Measurements from ENCODE around the gene MALRD1.

The MALRD1 gene

DNA sequence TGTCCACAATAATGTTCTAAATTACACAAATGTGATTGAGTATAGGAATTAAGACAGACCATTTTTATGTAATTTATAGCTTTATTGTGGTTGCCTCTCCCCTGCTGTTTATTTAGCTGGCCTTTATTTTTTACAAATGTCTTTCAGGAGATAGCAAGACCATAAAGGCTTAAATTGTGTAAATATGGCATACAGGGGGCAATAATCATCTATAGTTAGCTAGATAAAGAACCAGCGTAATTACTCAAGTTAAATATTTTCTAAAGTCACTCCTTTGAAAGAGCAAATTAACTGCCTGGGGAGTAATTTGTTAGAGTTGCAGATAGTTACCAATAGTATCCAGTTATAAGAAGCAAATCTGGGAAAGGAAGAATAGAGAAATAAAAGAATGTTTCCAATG, at the start of gene MALRD1:
Gene MALRD1, plus strand, starts transcription at position 313 of the 400 bp plus-strand sequence. CDS start 138 bp downstream, outside the sequence.
- in situ Hi-C loops (cut with MboI; ENCODE audit: low sequenced_read_pairs), result no loop called here

DNA sequence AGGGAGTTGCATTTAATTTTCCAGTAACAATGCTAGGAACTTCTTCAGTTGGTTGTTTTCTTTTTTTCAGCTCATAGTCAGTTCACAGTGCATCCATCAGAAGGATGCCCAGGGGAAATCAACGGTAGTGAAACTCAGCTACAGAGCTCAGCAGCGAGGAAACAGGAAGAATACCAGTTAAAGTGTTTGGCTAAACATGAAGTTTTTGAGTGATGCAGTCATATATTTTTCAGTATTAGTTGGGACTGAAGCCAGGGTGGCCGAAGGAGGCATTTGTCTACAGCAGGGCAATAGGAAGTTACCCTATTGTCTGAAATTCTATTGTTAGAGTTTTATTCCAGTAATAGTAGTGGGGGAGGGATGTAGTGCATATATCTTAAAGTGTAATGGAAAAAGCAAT, 45.3 kb upstream of the MALRD1 start:
- in situ Hi-C loops (cut with MboI; ENCODE audit: low sequenced_read_pairs), result no loop called here

DNA sequence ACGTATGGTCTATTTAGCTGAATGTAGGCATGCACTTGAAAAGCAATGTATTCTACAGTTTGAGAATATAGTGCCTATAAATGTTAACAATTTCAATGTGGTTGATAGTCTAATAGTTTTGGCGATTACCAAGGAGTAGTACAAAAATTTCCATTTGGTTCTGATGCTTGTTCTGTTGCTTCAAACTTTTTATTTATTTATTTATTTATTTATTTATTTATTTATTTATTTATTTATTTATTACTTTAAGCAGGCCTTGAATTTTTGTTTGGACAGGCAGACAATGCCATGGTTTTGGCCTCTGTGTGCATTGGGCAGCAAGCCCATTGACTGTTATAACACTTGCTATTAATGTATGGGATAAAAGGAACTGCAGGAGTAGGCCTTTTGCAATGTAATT, 36.5 kb upstream of the MALRD1 start:
- in situ Hi-C loops (cut with MboI; ENCODE audit: low sequenced_read_pairs), result no loop called here

DNA sequence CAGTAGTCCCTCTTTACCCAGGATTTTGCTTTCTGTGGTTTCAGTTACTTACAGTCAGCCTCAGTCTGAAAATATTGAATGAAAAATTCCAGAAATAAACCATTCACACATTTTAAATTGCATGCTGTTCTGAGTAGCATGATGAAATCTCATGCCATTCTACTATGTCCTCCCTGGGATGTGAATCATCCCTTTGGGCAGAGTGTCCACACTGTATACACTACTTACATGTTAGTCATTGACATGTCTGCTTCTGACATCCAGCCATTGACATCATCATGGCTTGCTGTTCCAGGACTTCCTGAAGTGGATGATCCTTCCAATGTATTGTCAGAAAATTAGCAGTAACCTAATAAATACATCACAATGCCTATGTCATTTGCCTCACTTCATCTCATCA, 34.6 kb upstream of the MALRD1 start:
- in situ Hi-C loops (cut with MboI; ENCODE audit: low sequenced_read_pairs), result no loop called here

DNA sequence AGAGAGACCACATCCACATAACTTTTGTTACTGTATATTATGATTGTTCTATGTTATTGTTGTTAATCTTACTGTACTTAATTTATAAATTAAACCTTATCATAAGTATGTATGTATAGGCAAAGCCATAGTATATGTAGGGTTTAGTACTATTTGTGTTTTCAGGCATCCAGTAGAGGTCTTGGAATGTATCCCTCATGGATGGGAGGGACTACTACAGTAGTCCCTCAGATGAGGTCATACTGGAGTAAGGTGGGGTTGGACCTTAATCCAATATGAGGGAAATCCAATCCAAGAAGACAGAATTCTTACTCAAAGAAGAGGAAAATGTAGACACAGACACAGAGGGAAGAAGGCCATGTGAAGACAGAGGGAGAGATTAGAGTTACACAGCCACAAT, 34.1 kb upstream of the MALRD1 start:
- in situ Hi-C loops (cut with MboI; ENCODE audit: low sequenced_read_pairs), result no loop called here

DNA sequence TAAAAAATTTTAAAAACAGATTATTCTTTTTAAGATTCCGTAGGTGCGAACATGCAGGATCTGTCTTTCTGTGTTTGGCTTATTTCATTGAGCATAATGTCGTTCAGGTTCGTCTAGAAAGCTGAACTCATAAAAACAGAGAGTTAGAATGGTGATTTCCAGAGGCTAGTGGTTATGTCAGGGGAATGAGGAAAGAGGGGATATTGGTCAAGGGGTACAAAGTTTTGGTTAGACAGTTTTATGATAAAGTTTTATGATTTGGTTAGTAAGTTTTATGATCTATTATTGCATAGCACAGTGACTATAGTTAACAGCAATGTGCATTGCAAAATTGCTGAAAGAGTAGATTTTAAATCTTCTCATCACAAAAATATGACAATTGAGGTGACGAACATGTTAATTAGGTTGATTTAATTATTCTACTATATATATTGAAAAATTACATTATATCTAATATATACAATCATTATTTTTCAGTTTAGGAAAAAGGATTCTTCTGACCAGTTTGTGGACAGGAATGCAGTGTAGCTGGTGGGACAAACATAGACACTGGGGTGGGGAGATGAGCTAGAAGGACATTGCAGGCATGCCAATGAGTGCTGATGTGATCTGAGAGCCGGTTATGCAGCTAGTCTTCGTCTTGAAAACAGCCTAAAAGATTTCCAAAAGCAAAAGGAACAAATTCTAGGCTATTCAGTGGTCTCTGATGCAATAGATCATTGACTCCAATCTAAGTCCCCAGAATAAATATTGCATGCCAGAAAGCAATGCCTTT, 31.3 kb upstream of the MALRD1 start:
- in situ Hi-C loops (cut with MboI; ENCODE audit: low sequenced_read_pairs), result no loop called here

DNA sequence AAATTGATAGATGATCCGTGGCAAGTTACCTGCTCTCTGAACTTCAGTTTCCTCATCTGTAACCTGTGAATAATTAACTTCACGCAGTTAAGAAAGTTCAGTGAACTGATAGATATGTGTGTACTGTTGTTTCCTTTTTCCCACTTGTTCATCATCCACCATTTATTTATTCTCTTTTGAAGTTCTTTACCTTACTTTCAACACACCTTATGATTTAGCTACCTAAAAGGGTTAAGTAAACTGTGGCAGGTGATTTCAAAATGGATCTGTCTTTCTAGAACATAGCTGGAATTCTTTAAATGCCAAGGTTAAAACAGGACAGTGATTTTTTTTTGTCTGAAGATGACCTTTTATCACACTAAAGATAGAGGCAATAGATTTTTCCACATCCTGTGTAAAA, 27.4 kb upstream of the MALRD1 start:
- in situ Hi-C loops (cut with MboI; ENCODE audit: low sequenced_read_pairs), result no loop called here

DNA sequence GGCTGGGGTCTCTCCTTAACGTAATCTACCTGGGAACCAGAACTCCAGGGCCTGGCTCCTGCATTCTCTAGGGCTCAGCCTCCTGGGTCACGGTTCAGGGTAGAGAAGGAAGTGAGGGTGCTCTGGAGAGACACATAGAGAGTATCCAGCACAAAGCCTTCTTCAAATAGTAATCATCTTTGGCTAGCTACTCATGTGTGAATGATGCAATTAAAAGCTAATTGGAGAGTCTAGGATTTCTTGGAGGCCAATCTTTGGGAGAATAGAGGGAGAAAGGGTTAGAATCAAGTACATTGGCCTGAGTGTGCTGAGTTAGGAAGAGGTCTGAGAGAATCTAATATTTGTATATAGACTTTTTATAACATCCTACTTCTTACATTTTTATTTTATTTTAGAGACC, 24.0 kb upstream of the MALRD1 start:
- in situ Hi-C loops (cut with MboI; ENCODE audit: low sequenced_read_pairs), result no loop called here

DNA sequence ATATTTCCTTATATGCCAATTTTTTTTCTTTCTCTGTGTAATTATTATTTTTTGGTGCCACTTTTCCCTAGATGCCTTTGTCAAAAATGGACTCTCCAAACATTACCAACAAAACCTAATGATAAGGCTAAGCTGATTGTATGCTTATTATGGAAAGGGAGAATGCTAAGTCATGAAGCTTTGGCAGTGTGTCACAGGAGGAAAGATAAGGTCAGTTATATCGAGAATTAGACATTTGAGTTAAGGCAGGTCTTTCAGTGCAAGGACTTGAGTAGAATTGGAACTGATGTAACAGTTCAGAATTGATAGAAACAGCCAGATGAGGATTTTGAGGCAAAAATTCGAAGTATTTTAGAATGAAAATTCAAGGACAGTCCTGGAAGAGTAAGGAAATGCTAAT, 16.8 kb upstream of the MALRD1 start:
- in situ Hi-C loops (cut with MboI; ENCODE audit: low sequenced_read_pairs), result no loop called here

DNA sequence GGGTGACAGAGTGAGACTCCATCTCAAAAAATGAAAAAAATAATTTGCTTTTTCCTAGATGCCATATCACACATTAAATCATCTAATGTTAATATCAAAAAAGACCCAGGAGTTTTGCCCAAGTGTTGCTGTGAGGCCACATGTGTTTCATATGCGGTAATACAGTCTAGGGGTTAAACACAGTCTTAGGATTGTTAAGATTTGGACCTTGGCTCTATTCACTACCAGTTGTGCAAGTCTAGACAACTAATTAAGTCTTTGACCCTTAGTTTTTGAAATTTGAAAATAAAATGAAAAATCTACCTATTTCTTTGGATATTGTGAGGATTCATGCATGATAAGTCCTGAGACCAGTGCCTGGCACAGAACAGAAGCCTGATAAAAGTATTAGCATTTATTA, 14.9 kb upstream of the MALRD1 start:
- in situ Hi-C loops (cut with MboI; ENCODE audit: low sequenced_read_pairs), result no loop called here

DNA sequence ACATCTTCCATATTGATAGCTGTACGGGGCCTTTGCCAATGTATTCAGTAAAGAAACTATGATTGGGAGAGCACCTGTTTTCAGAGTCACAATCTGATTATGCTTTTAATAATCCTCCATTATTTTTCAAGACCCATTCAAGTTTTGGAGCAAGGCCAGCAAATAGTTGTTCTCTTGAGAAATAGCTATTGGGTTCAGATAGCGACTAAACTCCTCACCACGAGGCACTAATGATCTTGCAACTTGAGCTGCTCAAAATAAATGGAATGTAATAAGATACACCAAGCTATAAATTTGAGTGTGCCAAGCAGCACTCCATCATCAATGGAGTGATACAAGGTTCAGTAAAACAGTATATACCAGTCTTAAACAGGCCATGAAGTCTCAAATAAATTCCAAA, 7.4 kb upstream of the MALRD1 start:
- in situ Hi-C loops (cut with MboI; ENCODE audit: low sequenced_read_pairs), result no loop called here

DNA sequence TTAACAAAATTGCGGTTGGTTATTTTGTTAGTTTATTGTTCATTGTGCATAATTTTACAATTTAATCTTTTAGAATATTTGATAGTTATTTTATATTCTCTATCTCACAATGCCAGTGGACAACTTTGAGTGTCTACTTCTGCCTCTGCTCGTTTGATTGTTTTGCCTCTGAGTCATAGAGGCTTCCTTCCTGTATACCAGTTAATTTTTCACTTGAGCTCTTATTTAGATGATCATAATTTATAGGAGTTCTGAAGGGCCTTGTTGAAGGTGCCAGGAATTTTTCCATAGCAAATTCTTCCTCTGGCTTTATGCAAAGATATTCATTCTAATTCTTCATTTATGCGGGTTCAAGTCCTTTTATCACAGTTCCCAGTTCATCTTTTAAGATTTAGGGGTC, 5.2 kb upstream of the MALRD1 start:
- in situ Hi-C loops (cut with MboI; ENCODE audit: low sequenced_read_pairs), result no loop called here

DNA sequence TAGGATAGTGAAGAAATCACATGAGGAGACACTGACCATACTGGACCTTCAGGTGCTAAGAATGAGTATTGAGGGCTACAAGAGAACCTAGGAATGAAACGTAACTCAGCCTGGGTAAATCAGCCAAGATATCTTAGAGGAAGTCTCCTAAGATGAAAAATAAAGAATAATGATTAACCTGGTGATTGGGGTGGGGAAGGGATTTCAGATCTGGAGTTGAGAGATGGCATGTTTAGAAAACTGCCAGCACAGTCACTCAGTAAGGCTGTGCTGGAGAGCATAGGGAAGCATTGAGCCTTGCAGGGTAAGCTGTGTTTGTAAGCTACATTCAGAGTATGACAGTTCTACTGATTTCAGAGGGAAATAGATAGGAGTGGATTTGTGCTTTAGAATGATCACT, 1.9 kb upstream of the MALRD1 start:
- in situ Hi-C loops (cut with MboI; ENCODE audit: low sequenced_read_pairs), result no loop called here

DNA sequence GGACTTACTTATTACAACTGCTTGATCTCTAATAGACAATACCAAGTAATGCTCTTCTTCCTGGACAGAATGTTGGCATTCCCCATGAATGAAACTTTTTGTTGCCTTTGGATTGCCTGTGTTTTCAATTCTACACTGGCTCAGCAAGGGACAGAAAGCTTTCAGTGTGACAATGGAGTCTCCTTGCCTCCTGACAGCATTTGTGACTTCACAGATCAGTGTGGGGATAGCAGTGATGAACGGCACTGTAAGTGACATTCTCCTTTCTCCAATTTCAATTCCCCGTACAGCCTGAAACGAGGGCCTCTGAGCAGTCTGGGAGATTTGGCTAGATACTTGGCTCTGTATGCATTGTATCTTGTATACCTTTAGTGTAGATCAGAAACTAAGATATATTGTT, 290 bp downstream of the MALRD1 start:
- in situ Hi-C loops (cut with MboI; ENCODE audit: low sequenced_read_pairs), result no loop called here

DNA sequence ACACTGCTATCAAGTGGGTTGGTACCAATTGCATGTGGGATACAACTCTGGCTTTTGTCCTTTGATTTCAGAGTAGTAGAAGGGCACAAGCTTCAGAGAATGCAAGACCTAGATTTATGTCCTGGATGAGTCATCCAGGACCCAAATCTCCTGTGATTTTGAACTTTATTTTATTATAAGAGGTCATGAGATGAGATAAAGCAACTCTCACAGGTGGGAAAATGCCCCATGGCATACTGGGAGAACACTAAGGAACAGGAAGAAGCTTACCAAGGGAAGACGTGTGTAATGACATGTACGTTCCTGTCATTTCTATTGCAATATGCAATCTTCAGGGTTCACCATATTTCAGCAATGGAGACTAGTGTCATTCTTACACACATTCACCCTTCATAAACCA, 966 bp downstream of the MALRD1 start:
- in situ Hi-C loops (cut with MboI; ENCODE audit: low sequenced_read_pairs), result no loop called here

DNA sequence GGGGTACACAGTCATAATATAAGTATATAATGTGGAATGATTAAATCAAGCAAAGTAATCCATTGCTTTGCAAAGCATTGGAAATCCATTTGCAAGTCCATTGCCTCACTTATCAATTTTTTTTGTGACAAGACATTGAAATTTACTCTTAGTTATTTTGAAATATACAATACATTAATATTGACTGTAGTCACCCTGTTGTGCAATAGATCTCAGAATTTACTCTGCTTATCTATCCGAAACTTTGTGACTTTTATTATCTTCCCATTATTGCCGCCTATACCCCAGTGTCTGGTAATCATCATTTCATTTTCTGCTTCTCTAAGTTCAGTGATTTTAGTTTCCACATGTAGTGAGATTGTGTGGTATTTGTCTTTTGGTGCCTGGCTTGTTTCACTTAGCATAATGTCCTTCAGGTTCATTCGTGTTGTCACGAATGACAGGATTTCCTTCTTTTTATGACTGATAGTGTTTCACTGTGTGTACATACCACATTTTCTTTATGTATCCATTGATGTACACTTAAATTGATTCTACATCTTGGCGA, 5.8 kb downstream of the MALRD1 start:
- in situ Hi-C loops (cut with MboI; ENCODE audit: low sequenced_read_pairs), result no loop called here

DNA sequence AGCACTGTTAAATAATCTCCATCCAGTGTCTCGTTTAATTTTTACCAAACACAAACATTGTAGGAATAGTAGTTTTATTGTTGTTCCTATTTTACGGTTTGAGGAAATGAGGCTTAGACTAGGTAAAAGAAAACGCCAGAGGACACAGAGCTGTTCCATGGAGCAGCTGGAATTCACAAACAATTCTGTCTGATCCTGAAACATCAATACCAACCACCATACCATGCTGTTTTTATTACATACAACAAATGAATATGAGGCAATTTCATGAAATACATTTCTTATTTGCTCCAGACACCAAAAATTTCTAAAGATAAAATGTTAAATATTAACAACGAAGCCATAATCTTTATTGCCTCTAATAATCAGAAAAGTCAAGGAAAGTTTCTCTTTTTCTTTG, 9.4 kb downstream of the MALRD1 start:
- in situ Hi-C loops (cut with MboI; ENCODE audit: low sequenced_read_pairs), result no loop called here

DNA sequence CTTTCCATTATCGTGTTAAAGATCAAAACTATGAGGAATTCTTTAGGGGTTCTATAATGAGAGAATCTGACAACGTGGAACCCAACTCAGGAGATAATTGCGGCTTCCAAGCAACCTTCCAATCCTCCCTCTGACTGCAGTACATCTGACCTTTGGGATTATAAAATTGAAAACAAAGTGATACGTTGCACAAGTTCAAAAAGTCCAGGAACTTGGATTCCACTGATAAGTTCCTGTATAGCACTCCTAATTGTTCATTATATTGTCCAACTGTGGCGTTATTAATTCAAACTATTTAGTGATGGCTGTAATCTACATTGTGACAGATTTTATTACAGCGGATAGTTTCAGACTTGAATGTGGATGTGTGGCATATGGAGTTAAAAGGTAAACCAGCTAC, 15.4 kb downstream of the MALRD1 start:
- in situ Hi-C loops (cut with MboI; ENCODE audit: low sequenced_read_pairs), result no loop called here

DNA sequence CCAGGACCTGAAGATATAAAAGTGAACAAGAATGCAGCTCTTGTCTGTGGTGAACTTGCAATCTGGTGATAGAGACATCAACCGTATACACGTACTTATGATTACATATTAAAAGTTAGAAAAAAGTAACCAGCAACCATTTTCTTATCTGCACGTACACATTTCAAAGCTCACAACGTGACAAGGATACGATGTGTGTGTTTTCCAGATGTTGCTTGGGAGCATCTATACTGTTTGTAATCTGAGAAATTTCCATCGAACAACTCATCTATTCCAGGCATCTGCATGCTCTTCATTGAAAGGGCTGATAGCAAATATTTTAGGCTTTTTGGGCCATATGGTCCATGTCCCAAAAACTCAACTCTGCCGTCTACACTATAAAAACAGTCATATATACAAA, 23.3 kb downstream of the MALRD1 start:
- in situ Hi-C loops (cut with MboI; ENCODE audit: low sequenced_read_pairs), result no loop called here

DNA sequence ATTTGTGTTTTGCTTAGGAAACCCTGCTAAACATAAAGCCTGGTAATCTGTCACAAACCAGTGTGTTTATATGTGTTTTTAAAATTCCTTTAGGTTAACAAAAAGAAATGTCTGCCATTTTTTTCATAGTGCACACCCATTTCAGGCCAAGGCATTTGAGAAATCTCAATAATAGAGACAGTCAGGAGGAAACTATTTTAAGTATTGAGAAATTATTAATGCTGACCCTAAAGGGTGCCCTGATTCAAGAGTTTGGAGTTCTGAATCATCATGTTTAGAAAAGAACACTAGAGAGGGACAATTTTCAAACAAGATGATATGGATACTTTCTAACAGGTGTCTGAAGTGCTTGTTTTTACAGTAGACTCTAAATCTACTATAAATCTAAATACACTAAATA, 28.7 kb downstream of the MALRD1 start:
- in situ Hi-C loops (cut with MboI; ENCODE audit: low sequenced_read_pairs), result no loop called here

DNA sequence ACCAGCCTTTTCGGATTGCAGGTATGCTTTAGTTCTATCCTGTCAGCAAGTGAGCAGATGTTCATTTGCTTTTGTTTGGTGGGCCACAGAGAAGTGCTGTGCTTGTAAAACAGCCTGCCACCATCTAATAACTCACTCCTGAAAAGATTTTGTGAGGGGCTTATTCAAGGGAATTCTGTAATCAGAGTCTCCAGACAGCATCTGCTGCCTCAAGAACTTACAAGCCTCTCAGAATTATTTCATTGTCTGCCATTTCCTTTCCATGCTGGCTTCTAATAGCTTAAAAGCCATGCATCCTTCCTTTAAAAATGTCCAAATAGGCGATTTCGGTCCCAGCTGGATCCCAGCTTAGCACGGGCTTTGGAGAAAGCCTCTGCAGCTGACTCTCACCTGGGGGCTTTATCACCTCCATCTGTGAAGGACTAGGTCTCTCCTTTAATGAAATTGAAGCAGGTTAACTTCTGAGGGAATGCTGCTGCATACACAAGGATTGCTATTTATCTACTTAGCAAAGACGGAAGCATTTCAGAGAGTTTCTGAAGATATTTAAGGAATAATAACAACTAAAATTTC, 48.0 kb downstream of the MALRD1 start:
- in situ Hi-C loops (cut with MboI; ENCODE audit: low sequenced_read_pairs), result no loop called here

DNA sequence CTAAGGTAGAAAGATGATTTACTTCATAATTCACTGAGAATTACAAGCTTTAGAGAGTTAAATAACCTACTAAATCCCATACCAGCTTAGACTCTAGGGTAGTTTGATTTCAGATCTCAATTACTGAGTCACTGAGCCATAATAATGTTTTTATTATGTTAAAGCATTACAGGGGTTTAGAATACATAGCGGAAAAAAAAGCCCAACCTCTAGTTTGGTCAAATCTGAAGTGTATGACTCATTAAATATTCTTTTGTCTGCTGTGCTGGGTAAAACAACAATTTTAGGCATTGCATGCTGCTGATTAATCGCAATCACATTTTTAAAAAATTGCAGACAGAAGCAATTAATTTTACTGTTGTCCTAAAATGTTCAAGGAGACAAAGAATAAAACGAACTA, 48.5 kb downstream of the MALRD1 start:
- in situ Hi-C loops (cut with MboI; ENCODE audit: low sequenced_read_pairs), result no loop called here

DNA sequence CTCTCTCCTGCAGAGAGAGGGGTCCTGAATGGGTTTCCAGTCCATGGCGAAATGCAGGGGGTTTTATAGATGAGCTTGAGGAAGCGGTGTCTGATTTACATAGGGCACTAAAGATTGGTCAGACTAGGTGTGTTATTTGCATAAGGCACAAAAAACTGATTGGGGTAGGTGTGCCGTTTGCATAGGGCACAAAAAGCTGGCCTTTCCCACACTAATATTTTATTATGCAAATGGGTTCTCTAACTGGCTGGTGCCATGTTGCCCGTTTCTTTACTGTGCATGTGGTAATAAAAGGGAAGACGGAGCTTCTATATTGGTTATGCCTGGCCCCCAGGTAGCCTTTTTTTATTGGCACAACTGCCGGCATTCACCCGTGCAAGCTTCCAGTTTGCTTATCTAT, 50.2 kb downstream of the MALRD1 start:
- in situ Hi-C loops (cut with MboI; ENCODE audit: low sequenced_read_pairs), result no loop called here

Data from HL-60/S4 (cell line).